H1 (cell line): Measurements from ENCODE around the gene KRT7. TPM values are rescaled to one million over a fixed set of nuclear protein-coding genes. Genes with fewer than 3 reads are reported as not detected.

Experiments used
- CHD2 ChIP-seq: IDR thresholded peaks from 2 replicates; pipeline ENCODE4 v1.6.1; 2012; ENCODE audit warnings: low read length, improper control_type of control experiment
- CHD7 ChIP-seq: fragments of 300-600 bp; sonication (generic); IDR thresholded peaks from 2 replicates; pipeline ENCODE4 v1.7.1; 2012; ENCODE audit warnings: low read length, moderate library complexity, mild to moderate bottlenecking, inconsistent platforms; ENCODE audit not compliant: insufficient replicate concordance
- HDAC2 ChIP-seq, 2 experiments: fragments of 300-600 bp in 1 of 2; sonication (generic) in 1 of 2; IDR thresholded peaks; 2 replicates each; pipeline ENCODE4 v1.6.1; 2011 to 2012; ENCODE audit warnings: low read depth in 2 of 2, low read length in 2 of 2, mild to moderate bottlenecking in 2 of 2, moderate library complexity in 2 of 2, borderline replicate concordance in 1 of 2, inconsistent platforms in 1 of 2
- HDAC6 ChIP-seq: IDR thresholded peaks from one replicate; pipeline ENCODE4 v1.7.1; 2012; ENCODE audit warnings: low read depth, mild to moderate bottlenecking, inconsistent platforms, low read length, moderate library complexity
- JUN ChIP-seq: IDR thresholded peaks from 2 replicates; pipeline ENCODE4 v1.6.1; 2011; ENCODE audit warnings: low read depth, mild to moderate bottlenecking, improper control_type of control experiment, low read length
- RAD21 ChIP-seq, 2 experiments: IDR thresholded peaks in 1 of 2; conservative IDR thresholded peaks in 1 of 2; 2 replicates each; pipeline ENCODE4 v1.6.1; 2011; ENCODE audit warnings: low read depth in 2 of 2, low read length in 2 of 2, improper control_type of control experiment in 1 of 2, inconsistent platforms in 1 of 2, mild to moderate bottlenecking in 1 of 2, moderate library complexity in 1 of 2
- SAP30 ChIP-seq: fragments of 300-600 bp; sonication (generic); IDR thresholded peaks from 2 replicates; pipeline ENCODE4 v1.7.1; 2012; ENCODE audit warnings: low read length, moderate library complexity, mild to moderate bottlenecking, inconsistent platforms; ENCODE audit not compliant: insufficient read depth, insufficient replicate concordance
- SP2 ChIP-seq: IDR thresholded peaks from 2 replicates; pipeline ENCODE4 v1.6.1; 2012; ENCODE audit warnings: mild to moderate bottlenecking, low read length, inconsistent platforms
- TBP ChIP-seq: IDR thresholded peaks from 2 replicates; pipeline ENCODE4 v1.6.1; 2011; ENCODE audit warnings: low read depth, low read length, improper control_type of control experiment
- polyA plus RNA-seq, 7 experiments: library from polyadenylated mRNA; depleted of rRNA in 3 of 7; stranded (reverse) in 5 of 7; unstranded in 2 of 7; fragments of >200 nt in 5 of 7; fragments of 200-250 nt in 2 of 7; gene quantifications; 1 replicate in 5 of 7; 2 replicates in 1 of 7; 4 replicates in 1 of 7; pipeline versions ENCODE4 v1.2.1 to v1.2.3, GENCODE V29; 2011 to 2013; ENCODE audit warnings: missing spikeins in 2 of 7, mixed read lengths in 2 of 7
- total RNA-seq: library from RNA; stranded (reverse); fragmentation: NEBNext Ultra II Directional; extraction: Animal tissue kit (Norgen Biotek cat#: 25700); gene quantifications from 2 replicates; pipeline ENCODE4 v1.2.1, GENCODE V29; 2021

KRT7 gene
- total and polyA plus RNA-seq, 2 of the 8 experiments (the other 6 are each of a cell fraction or from before 2014, with no cell fraction given), result 13.2 to 19.0 TPM

- TF ChIP-seq CHD7 (no peak), SP2 (no peak), SAP30 (no peak), CHD2 (no peak), TBP (no peak), RAD21 (IDR thresholded peaks at IDR 0.05 in 1 of 2, conservative IDR thresholded peaks at IDR 0.05 in 1 of 2; ENCODE audit: low read depth in 2 of 2, low read length in 2 of 2) (peak; percentile 70 to 80), JUN (no peak), HDAC2 (IDR thresholded peaks at IDR 0.05; ENCODE audit: borderline replicate concordance in 1 of 2, low read depth in 2 of 2, low read length in 2 of 2) (no peak), HDAC6 (no peak)
Measured at GRCh38 chr12:52278575-52279421, 45.8 kb downstream of the KRT7 start (continued).
